ENCODE data around the gene ABCA12.
"Not testable (repeated sequence)": the region's sequence is repeated elsewhere in the genome, so short reads cannot be mapped to it uniquely, and the experiment has no call there.

ABCA12 gene, protein sequence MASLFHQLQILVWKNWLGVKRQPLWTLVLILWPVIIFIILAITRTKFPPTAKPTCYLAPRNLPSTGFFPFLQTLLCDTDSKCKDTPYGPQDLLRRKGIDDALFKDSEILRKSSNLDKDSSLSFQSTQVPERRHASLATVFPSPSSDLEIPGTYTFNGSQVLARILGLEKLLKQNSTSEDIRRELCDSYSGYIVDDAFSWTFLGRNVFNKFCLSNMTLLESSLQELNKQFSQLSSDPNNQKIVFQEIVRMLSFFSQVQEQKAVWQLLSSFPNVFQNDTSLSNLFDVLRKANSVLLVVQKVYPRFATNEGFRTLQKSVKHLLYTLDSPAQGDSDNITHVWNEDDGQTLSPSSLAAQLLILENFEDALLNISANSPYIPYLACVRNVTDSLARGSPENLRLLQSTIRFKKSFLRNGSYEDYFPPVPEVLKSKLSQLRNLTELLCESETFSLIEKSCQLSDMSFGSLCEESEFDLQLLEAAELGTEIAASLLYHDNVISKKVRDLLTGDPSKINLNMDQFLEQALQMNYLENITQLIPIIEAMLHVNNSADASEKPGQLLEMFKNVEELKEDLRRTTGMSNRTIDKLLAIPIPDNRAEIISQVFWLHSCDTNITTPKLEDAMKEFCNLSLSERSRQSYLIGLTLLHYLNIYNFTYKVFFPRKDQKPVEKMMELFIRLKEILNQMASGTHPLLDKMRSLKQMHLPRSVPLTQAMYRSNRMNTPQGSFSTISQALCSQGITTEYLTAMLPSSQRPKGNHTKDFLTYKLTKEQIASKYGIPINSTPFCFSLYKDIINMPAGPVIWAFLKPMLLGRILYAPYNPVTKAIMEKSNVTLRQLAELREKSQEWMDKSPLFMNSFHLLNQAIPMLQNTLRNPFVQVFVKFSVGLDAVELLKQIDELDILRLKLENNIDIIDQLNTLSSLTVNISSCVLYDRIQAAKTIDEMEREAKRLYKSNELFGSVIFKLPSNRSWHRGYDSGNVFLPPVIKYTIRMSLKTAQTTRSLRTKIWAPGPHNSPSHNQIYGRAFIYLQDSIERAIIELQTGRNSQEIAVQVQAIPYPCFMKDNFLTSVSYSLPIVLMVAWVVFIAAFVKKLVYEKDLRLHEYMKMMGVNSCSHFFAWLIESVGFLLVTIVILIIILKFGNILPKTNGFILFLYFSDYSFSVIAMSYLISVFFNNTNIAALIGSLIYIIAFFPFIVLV (N-terminal part only)

DNA sequence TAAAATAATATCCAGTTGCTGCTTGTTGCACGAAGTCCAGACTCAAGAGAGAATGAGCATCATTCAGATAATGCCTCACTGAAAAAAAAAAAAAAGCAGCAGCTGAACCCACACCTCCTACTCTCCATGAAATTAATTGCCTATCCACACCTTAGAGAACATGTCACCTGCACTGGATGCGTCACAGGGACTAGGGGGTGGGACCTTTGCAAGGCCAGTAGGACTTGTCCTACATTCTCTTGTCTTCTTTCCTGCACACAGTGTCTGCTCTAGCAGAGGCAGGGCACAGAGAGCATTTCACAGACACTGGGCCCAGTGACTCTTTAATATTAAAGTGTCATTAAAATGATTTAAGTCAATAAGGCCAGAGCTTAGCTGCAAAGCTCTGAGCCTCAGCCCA, at the start of gene ABCA12:
Gene ABCA12, minus strand, starts transcription at position 148 of the 400 bp plus-strand sequence. CDS start 418 bp downstream, outside the sequence.
- CTCF ChIA-PET = no interaction called here
- TF ChIP-seq FOXA1 (IDR thresholded peaks at IDR 0.05) (no peak), ZNF384 (IDR thresholded peaks at IDR 0.05) (no peak), SUZ12 (IDR thresholded peaks at IDR 0.05) (no peak), BHLHE40 (IDR thresholded peaks at IDR 0.05; ENCODE audit: borderline replicate concordance) (no peak), L3MBTL2 (conservative IDR thresholded peaks at IDR 0.05) (no peak), TARDBP (IDR thresholded peaks at IDR 0.05) (no peak), FOXK2 (IDR thresholded peaks at IDR 0.05) (no peak), SP1 (IDR thresholded peaks at IDR 0.05) (no peak), ELF4 (IDR thresholded peaks at IDR 0.05) (no peak), ARNT (IDR thresholded peaks at IDR 0.05) (no peak), FOXM1 (IDR thresholded peaks at IDR 0.05; ENCODE audit: borderline replicate concordance) (no peak)
- no peak for DNase-seq (ENCODE audit: extremely low spot score)
- POLR2A ChIA-PET = no interaction called here

DNA sequence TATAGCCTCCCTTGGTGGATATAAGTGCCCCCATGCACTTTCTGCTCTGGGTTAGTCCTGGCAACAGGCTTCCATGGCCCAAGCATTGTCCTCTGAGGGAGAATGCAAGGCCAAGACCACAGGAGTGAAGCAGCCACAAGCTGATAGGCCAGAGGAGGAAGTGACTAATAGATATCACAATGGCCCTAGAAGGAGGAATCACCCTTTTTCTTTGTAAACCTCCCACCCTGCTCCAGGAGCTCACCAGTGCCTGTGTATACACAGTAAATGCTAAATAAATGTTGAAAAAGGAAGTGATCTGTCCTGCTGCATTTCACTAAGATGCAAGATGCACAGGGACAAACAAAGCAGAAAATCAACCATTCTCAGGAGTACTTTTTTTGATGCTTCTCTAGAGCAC, 49.7 kb upstream of the ABCA12 start:
- ChIA-PET CTCF (no interaction called here), POLR2A (no interaction called here)
- DNase-seq (ENCODE audit: extremely low spot score) = no peak
- TF ChIP-seq BHLHE40 (IDR thresholded peaks at IDR 0.05; ENCODE audit: borderline replicate concordance) = no peak
- TF ChIP-seq FOXK2 (IDR thresholded peaks at IDR 0.05) = no peak
- no peak for TF ChIP-seq TARDBP (IDR thresholded peaks at IDR 0.05)
- no peak for TF ChIP-seq ELF4 (IDR thresholded peaks at IDR 0.05)
- no peak for TF ChIP-seq CTBP1 (IDR thresholded peaks at IDR 0.05; ENCODE audit: borderline replicate concordance)
- TF ChIP-seq SUZ12 (IDR thresholded peaks at IDR 0.05) = no peak
- no peak for TF ChIP-seq FOXA1 (IDR thresholded peaks at IDR 0.05)
- TF ChIP-seq NFRKB (IDR thresholded peaks at IDR 0.05) = no peak
- no peak for TF ChIP-seq SP1 (IDR thresholded peaks at IDR 0.05)

DNA sequence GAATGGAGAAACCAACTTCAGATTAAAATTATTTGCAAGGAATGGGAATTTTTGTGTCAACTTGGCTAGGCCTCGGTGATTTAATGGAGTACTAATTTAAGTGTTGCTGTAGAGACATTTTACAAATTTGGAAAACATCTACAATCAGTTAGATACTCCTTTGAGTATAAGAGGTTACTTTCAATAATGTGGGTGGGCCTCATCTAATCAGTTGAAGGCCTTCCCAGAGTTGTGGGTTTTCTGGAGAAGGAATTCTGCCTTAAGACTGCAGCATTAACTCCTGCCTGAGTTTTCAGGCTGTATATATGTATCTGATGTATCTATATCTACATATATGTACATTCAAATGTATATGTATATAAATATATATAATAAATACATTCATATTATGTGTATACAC, 47.6 kb upstream of the ABCA12 start:
- ChIA-PET CTCF (interaction anchor here (0.6 kb wide), 1 partner anchor 158 kb away, joined by 4 read pairs; no protein-coding TSS in a partner anchor), POLR2A (no interaction called here)
- no peak for TF ChIP-seq FOXM1 (IDR thresholded peaks at IDR 0.05; ENCODE audit: borderline replicate concordance)
- TF ChIP-seq L3MBTL2 (conservative IDR thresholded peaks at IDR 0.05) = no peak
- no peak for TF ChIP-seq SUZ12 (IDR thresholded peaks at IDR 0.05)
- TF ChIP-seq FOXK2 (IDR thresholded peaks at IDR 0.05) = no peak
- TF ChIP-seq CTBP1 (IDR thresholded peaks at IDR 0.05; ENCODE audit: borderline replicate concordance) = no peak
- TF ChIP-seq BHLHE40 (IDR thresholded peaks at IDR 0.05; ENCODE audit: borderline replicate concordance) = no peak
- TF ChIP-seq NFRKB (IDR thresholded peaks at IDR 0.05) = no peak
- TF ChIP-seq ELF4 (IDR thresholded peaks at IDR 0.05) = no peak
- DNase-seq (ENCODE audit: extremely low spot score) = no peak

DNA sequence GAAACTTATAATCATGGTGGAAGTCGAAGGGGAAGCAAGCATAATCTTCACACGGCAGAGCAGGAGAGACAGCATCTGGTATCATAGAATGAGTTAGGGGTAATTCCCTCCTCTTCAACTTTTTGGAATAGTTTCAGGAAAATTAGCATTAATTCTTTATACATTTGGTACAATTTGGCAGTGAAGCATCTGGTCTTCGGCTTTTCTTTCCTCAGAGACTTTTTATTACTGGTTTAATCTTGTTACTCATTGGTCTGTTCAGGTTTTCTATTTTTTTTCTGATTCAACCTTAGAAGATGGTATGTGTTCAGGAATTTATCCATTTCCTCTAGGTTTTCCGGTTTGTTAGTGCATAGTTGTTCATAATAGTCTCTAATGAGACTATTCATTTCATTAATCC, 39.7 kb upstream of the ABCA12 start:
- CTCF ChIA-PET = no interaction called here
- DNase-seq (ENCODE audit: extremely low spot score) = no peak
- TF ChIP-seq FOXM1 (IDR thresholded peaks at IDR 0.05; ENCODE audit: borderline replicate concordance) (no peak), SUZ12 (IDR thresholded peaks at IDR 0.05) (no peak), ELF4 (IDR thresholded peaks at IDR 0.05) (no peak), ZNF384 (IDR thresholded peaks at IDR 0.05) (no peak), FOXK2 (IDR thresholded peaks at IDR 0.05) (no peak), ARNT (IDR thresholded peaks at IDR 0.05) (no peak), HDGF (IDR thresholded peaks at IDR 0.05; ENCODE audit: borderline replicate concordance) (no peak), L3MBTL2 (conservative IDR thresholded peaks at IDR 0.05) (no peak), LEF1 (IDR thresholded peaks at IDR 0.05; ENCODE audit: borderline replicate concordance) (no peak), TARDBP (IDR thresholded peaks at IDR 0.05) (no peak), CTBP1 (IDR thresholded peaks at IDR 0.05; ENCODE audit: borderline replicate concordance) (no peak), FOXA1 (IDR thresholded peaks at IDR 0.05) (no peak), BHLHE40 (IDR thresholded peaks at IDR 0.05; ENCODE audit: borderline replicate concordance) (no peak), SP1 (IDR thresholded peaks at IDR 0.05) (no peak)
- TF ChIP-seq, protein P1, sequence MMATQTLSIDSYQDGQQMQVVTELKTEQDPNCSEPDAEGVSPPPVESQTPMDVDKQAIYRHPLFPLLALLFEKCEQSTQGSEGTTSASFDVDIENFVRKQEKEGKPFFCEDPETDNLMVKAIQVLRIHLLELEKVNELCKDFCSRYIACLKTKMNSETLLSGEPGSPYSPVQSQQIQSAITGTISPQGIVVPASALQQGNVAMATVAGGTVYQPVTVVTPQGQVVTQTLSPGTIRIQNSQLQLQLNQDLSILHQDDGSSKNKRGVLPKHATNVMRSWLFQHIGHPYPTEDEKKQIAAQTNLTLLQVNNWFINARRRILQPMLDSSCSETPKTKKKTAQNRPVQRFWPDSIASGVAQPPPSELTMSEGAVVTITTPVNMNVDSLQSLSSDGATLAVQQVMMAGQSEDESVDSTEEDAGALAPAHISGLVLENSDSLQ (IDR thresholded peaks at IDR 0.05) = no peak
- POLR2A ChIA-PET = no interaction called here

DNA sequence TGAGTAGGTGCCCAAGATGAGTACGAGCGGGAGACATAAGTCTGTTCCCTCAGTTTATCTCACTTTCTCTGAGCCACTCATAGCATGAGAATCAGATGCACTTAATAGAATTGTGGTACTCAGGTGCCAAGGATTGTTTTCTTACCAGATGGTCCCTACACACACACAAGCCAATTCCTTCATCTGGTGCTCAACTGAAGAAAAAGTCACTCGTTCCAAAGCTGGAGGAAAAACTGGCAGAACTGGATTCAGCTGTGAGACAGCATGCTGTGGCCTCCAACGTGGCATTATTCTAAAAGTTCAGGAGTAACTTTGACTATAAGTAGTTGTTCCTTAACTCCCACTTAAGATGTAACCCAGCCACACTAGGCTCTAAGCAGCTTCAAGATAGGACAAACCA, 33.4 kb upstream of the ABCA12 start:
- ChIA-PET CTCF (no interaction called here), POLR2A (no interaction called here)
- TF ChIP-seq ELF4 (IDR thresholded peaks at IDR 0.05) (no peak), SUZ12 (IDR thresholded peaks at IDR 0.05) (no peak), L3MBTL2 (conservative IDR thresholded peaks at IDR 0.05) (no peak), FOXA1 (IDR thresholded peaks at IDR 0.05) (no peak), HDGF (IDR thresholded peaks at IDR 0.05; ENCODE audit: borderline replicate concordance) (no peak), CTBP1 (IDR thresholded peaks at IDR 0.05; ENCODE audit: borderline replicate concordance) (no peak), SP1 (IDR thresholded peaks at IDR 0.05) (no peak), ZNF384 (IDR thresholded peaks at IDR 0.05) (no peak)
- no peak for DNase-seq (ENCODE audit: extremely low spot score)

DNA sequence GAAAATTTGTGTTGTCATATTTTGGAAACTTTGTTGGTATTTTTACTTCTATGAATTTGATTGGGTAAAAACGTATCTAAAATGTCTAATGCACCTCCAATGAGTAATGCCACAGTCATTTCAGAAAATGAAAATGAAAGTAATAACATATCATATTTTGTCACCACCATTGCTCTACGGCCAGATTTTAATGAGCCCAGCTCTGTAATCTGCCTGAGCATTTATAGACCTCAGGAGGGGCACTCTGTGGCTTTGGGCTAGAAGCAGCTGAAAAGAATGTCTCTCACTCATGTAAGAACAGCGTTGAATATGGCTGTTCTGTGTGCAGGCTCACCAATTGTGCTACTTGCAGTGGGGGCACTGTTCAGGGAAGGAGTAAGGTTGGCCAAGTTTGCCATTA, 32.7 kb upstream of the ABCA12 start:
- no peak for DNase-seq (ENCODE audit: extremely low spot score)
- POLR2A ChIA-PET = no interaction called here
- CTCF ChIA-PET = no interaction called here
- TF ChIP-seq L3MBTL2 (conservative IDR thresholded peaks at IDR 0.05) (no peak), ELF4 (IDR thresholded peaks at IDR 0.05) (no peak), FOXK2 (IDR thresholded peaks at IDR 0.05) (no peak), ARNT (IDR thresholded peaks at IDR 0.05) (no peak), BHLHE40 (IDR thresholded peaks at IDR 0.05; ENCODE audit: borderline replicate concordance) (no peak), TARDBP (IDR thresholded peaks at IDR 0.05) (no peak), HDGF (IDR thresholded peaks at IDR 0.05; ENCODE audit: borderline replicate concordance) (no peak), SP1 (IDR thresholded peaks at IDR 0.05) (no peak), LEF1 (IDR thresholded peaks at IDR 0.05; ENCODE audit: borderline replicate concordance) (no peak), NFRKB (IDR thresholded peaks at IDR 0.05) (no peak)
- TF ChIP-seq, protein P1 (IDR thresholded peaks at IDR 0.05) = no peak

DNA sequence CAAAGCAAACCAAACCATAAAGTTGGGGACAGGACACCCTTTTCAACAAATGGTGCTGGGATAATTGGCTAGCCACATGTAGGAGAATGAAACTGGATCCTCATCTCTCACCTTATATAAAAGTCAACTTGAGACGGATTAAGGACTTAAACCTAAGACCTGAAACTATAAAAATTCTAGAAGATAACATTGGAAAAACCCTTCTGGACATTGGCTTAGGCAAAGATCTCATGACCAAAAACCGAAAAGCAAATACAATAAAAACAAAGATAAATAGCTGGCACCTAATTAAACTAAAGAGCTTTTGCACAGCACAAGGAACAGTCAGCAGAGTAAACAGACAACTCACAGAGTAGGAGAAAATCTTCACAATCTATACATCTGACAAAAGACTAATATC, 28.1 kb upstream of the ABCA12 start:
- POLR2A ChIA-PET; CTCF ChIA-PET; DNase-seq (ENCODE audit: extremely low spot score): not testable (repeated sequence)

DNA sequence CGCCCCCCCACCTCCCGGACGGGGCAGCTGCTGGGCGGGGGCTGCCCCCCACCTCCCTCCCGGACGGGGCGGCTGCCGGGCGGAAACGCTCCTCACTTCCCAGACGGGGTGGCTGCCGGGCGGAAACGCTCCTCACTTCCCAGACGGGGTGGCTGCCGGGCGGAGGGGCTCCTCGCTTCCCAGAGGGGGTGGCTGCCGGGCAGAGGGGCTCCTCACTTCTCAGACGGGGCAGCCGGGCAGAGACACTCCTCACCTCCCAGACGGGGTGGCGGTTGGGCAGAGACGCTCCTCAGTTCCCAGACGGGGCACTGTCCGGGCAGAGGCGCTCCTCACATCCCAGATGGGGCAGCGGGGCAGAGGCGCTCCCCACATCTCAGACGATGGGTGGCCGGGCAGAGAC, 24.9 kb upstream of the ABCA12 start:
- POLR2A ChIA-PET; CTCF ChIA-PET; DNase-seq (ENCODE audit: extremely low spot score): not testable (repeated sequence)

Data from HEK293T (cell line).